H9 (cell line): ENCODE data around the gene HAT1. TPM values are rescaled to one million over a fixed set of nuclear protein-coding genes. Genes with fewer than 3 reads are reported as not detected.

Experiments used
- DNase-seq: peaks from one replicate; pipeline ENCODE4 v3.0.0-alpha.2; 2017
- H2AFZ ChIP-seq: one replicate; pipeline ENCODE4 v1.6.1; 2013; ENCODE audit warnings: mild to moderate bottlenecking, low read length, control low read depth, moderate library complexity
- H2AK5ac ChIP-seq: 2 replicates; pipeline ENCODE4 v1.6.1; 2013; ENCODE audit warnings: low read length, control low read depth, mixed read lengths; ENCODE audit not compliant: insufficient read length
- H2BK120ac ChIP-seq: one replicate; pipeline ENCODE4 v1.6.1; 2013; ENCODE audit warnings: low read depth, mild to moderate bottlenecking, low read length, control low read depth, inconsistent platforms; ENCODE audit not compliant: poor library complexity, severe bottlenecking
- H2BK12ac ChIP-seq: 2 replicates; pipeline ENCODE4 v1.6.1; 2013; ENCODE audit warnings: low read length, control low read depth, mixed read lengths, low read depth; ENCODE audit not compliant: insufficient read length
- H2BK15ac ChIP-seq: 2 replicates; pipeline ENCODE4 v1.6.1; 2013; ENCODE audit warnings: low read depth, low read length, control low read depth
- H2BK20ac ChIP-seq: one replicate; pipeline ENCODE4 v1.6.1; 2013; ENCODE audit warnings: low read depth, mild to moderate bottlenecking, low read length, control low read depth, inconsistent platforms; ENCODE audit not compliant: poor library complexity, severe bottlenecking
- H2BK5ac ChIP-seq: 2 replicates; pipeline ENCODE4 v1.6.1; 2013; ENCODE audit warnings: low read length, control low read depth, mixed read lengths; ENCODE audit not compliant: insufficient read length
- H3K14ac ChIP-seq: 2 replicates; pipeline ENCODE4 v1.6.1; 2013; ENCODE audit warnings: low read length, control low read depth; ENCODE audit not compliant: insufficient read depth
- H3K18ac ChIP-seq: 2 replicates; pipeline ENCODE4 v1.6.1; 2013; ENCODE audit warnings: low read depth, mild to moderate bottlenecking, mixed read lengths, low read length, control low read depth; ENCODE audit not compliant: insufficient read length
- H3K23ac ChIP-seq: 2 replicates; pipeline ENCODE4 v1.6.1; 2013; ENCODE audit warnings: low read length, control low read depth, mixed read lengths, low read depth; ENCODE audit not compliant: insufficient read length
- H3K23me2 ChIP-seq: 2 replicates; pipeline ENCODE4 v1.6.1; 2013; ENCODE audit warnings: low read depth, mild to moderate bottlenecking, mixed read lengths, low read length, control low read depth; ENCODE audit not compliant: insufficient read length, poor library complexity, severe bottlenecking
- H3K27ac ChIP-seq: 2 replicates; pipeline ENCODE4 v1.5.1; 2013; ENCODE audit warnings: low read length, control low read depth, mixed read lengths, low read depth; ENCODE audit not compliant: insufficient read length
- H3K27me3 ChIP-seq: 2 replicates; pipeline ENCODE4 v1.6.1; 2013; ENCODE audit warnings: low read length, control low read depth, inconsistent platforms; ENCODE audit not compliant: insufficient read depth
- H3K4ac ChIP-seq: 2 replicates; pipeline ENCODE4 v1.6.1; 2013; ENCODE audit warnings: low read depth, mild to moderate bottlenecking, control low read depth, inconsistent platforms, low read length, moderate library complexity
- H3K4me1 ChIP-seq: 2 replicates; pipeline ENCODE4 v1.6.1; 2013; ENCODE audit warnings: low read length, control low read depth, inconsistent platforms; ENCODE audit not compliant: insufficient read depth
- H3K4me2 ChIP-seq: 2 replicates; pipeline ENCODE4 v1.6.1; 2013; ENCODE audit warnings: low read length, control low read depth, mixed read lengths; ENCODE audit not compliant: insufficient read length, insufficient read depth
- H3K56ac ChIP-seq: 2 replicates; pipeline ENCODE4 v1.6.1; 2013; ENCODE audit warnings: low read depth, mild to moderate bottlenecking, mixed read lengths, low read length, control low read depth; ENCODE audit not compliant: insufficient read length
- H3K79me1 ChIP-seq: 2 replicates; pipeline ENCODE4 v1.6.1; 2013; ENCODE audit warnings: low read depth, mild to moderate bottlenecking, moderate library complexity, low read length, control low read depth, inconsistent platforms; ENCODE audit not compliant: insufficient read depth, poor library complexity, severe bottlenecking
- H3K79me2 ChIP-seq: 2 replicates; pipeline ENCODE4 v1.6.1; 2013; ENCODE audit warnings: low read length, control low read depth, inconsistent platforms; ENCODE audit not compliant: insufficient read depth
- H3K9ac ChIP-seq: 2 replicates; pipeline ENCODE4 v1.6.1; 2013; ENCODE audit warnings: low read length, control low read depth, mixed read lengths; ENCODE audit not compliant: insufficient read length; ENCODE audit errors: extremely low read depth
- H3K9me3 ChIP-seq: one replicate; pipeline ENCODE4 v1.6.1; 2013; ENCODE audit warnings: low read depth, low read length, inconsistent platforms; ENCODE audit not compliant: control insufficient read depth
- H3T11ph ChIP-seq: one replicate; pipeline ENCODE4 v1.6.1; 2013; ENCODE audit warnings: mild to moderate bottlenecking, low read length, control low read depth, inconsistent platforms
- H4K20me1 ChIP-seq: one replicate; pipeline ENCODE4 v1.6.1; 2013; ENCODE audit not compliant: control insufficient read depth, insufficient read length, insufficient read depth
- H4K5ac ChIP-seq: 2 replicates; pipeline ENCODE4 v1.6.1; 2013; ENCODE audit warnings: low read depth, mild to moderate bottlenecking, mixed read lengths, low read length, control low read depth; ENCODE audit not compliant: insufficient read length
- H4K8ac ChIP-seq: replicated peaks from 2 replicates; pipeline ENCODE4 v1.6.1; 2013; ENCODE audit warnings: low read length, control low read depth, mixed read lengths, low read depth; ENCODE audit not compliant: insufficient read length
- H4K91ac ChIP-seq: 2 replicates; pipeline ENCODE4 v1.6.1; 2013; ENCODE audit warnings: low read depth, mild to moderate bottlenecking, moderate library complexity, mixed read lengths, low read length, control low read depth; ENCODE audit not compliant: insufficient read length
- H3K27ac Mint-ChIP-seq, 3 experiments: 2 replicates in 2 of 3; 3 replicates in 1 of 3; pipeline ENCODE4 v1.8.0; 2020 to 2021; ENCODE audit warnings: mixed read lengths in 3 of 3, mild to moderate bottlenecking in 1 of 3, moderate library complexity in 1 of 3
- H3K27me3 Mint-ChIP-seq: 2 replicates; pipeline ENCODE4 v1.8.0; 2021; ENCODE audit warnings: low read depth, mild to moderate bottlenecking, moderate library complexity, mixed read lengths
- H3K36me3 Mint-ChIP-seq, 3 experiments: 2 replicates in 2 of 3; 3 replicates in 1 of 3; pipeline ENCODE4 v1.8.0; 2020 to 2021; ENCODE audit warnings: low read depth in 3 of 3, mixed read lengths in 3 of 3; ENCODE audit not compliant: insufficient read depth in 1 of 3
- H3K4me1 Mint-ChIP-seq, 2 experiments: 2 replicates each; pipeline ENCODE4 v1.8.0; 2020; ENCODE audit warnings: mixed read lengths in 2 of 2
- H3K4me3 Mint-ChIP-seq, 2 experiments: 2 replicates in 1 of 2; 3 replicates in 1 of 2; pipeline ENCODE4 v1.8.0; 2020 to 2021; ENCODE audit warnings: mild to moderate bottlenecking in 2 of 2, mixed read lengths in 2 of 2, moderate library complexity in 1 of 2
- H3K9me3 Mint-ChIP-seq, 2 experiments: 2 replicates in 1 of 2; 3 replicates in 1 of 2; pipeline ENCODE4 v1.8.0; 2020; ENCODE audit warnings: mild to moderate bottlenecking in 2 of 2, mixed read lengths in 2 of 2, moderate library complexity in 1 of 2
- WGBS: extraction: QIAGEN DNeasy Blood & Tissue Kit; methylation state at CpG from one replicate; pipeline ENCODE4 v1.1.7; 2013; ENCODE audit warnings: missing lambda C conversion rate, low lambda C conversion rate, mixed read lengths; ENCODE audit not compliant: insufficient read length; ENCODE audit errors: extremely low coverage; 5-methylcytosine and 5-hydroxymethylcytosine counted together
- total RNA-seq: library from RNA; stranded (reverse); gene quantifications from 2 replicates; pipeline ENCODE4 v1.2.1, GENCODE V29; 2021
- TF ChIP-seq, protein P1 (sequence below): fragments of 200-600 bp; sonication (generic); conservative IDR thresholded peaks from 3 replicates; pipeline ENCODE4 v1.8.0; 2021; ENCODE audit warnings: antibody characterized with exemption, mild to moderate bottlenecking

The HAT1 gene
- total RNA-seq, 1 experiment from 2014 or later, result 73.0 TPM

DNA sequence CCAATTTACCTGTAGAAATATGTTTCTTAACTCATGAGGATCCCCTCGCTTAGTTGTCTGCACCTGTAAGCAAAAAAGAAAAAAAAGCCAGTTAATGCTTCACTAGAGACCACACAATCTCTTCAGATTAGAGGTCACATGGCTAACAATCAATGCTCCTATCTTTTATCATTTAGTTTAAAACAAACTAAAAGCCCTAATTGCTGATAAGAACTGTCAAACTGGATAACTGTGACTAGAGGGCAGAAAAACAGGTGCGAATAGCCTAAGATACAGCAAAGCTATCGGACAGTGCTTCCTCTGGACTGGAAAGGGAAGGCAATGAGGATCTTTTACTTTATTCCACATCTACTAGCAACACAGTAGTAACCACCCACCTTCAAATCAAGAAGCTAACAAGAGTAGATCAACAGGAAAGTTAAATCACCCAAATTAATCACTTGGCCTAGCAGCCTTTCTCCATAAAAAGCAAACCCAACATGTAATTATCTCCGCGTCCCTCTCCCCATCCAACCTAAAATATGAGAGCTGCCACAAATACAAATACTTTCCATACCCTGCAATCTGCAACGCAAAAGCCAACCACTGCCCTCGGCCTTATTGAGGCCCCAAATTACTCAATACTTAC is 29.0 kb upstream of the HAT1 start:
- H2AFZ ChIP-seq, result no peak overlapping the region
- H2BK20ac ChIP-seq, result no peak overlapping the region
- no peak for DNase-seq
- TF ChIP-seq, protein P1, sequence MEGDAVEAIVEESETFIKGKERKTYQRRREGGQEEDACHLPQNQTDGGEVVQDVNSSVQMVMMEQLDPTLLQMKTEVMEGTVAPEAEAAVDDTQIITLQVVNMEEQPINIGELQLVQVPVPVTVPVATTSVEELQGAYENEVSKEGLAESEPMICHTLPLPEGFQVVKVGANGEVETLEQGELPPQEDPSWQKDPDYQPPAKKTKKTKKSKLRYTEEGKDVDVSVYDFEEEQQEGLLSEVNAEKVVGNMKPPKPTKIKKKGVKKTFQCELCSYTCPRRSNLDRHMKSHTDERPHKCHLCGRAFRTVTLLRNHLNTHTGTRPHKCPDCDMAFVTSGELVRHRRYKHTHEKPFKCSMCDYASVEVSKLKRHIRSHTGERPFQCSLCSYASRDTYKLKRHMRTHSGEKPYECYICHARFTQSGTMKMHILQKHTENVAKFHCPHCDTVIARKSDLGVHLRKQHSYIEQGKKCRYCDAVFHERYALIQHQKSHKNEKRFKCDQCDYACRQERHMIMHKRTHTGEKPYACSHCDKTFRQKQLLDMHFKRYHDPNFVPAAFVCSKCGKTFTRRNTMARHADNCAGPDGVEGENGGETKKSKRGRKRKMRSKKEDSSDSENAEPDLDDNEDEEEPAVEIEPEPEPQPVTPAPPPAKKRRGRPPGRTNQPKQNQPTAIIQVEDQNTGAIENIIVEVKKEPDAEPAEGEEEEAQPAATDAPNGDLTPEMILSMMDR, result no peak
- H3K18ac ChIP-seq, result no peak overlapping the region
- H3K79me1 ChIP-seq, result no peaks in the 10 kb centered on the region
- H2BK12ac ChIP-seq, result no peak overlapping the region
- H4K5ac ChIP-seq, result no peak overlapping the region
- no peak overlapping the region for H4K8ac ChIP-seq
- no peak overlapping the region for H2BK5ac ChIP-seq
- peak overlapping the region; percentile 91 for H3K4me2 ChIP-seq
- H4K91ac ChIP-seq, result no peak overlapping the region
- H2BK15ac ChIP-seq, result no peak overlapping the region
- H3K79me2 ChIP-seq, result no peaks in the 10 kb centered on the region
- Mint-ChIP-seq H3K27ac (peak overlapping the region; percentile 67 to 98 (median 95); a peak in 6 of 7 replicates), H3K4me3 (peak overlapping the region; percentile 95 to 99), H3K27me3 (peaks cover 1% of the 10 kb centered on the region; the same call in 1 of the 2 replicates), H3K4me1 (peaks cover 14 to 15% of the 10 kb centered on the region in 2 experiments), H3K9me3 (peaks cover 3 to 6% of the 10 kb centered on the region in 2 experiments; a peak in 3 of 5 replicates), H3K36me3 (peaks cover 0 to 9% (median 8%) of the 10 kb centered on the region in 3 experiments; a peak in 3 of 7 replicates)
- peak overlapping the region; percentile 40 for H3K9ac ChIP-seq
- H3K4me1 ChIP-seq, result peaks cover 3% of the 10 kb centered on the region; the same call in 1 of the 2 replicates
- no peak overlapping the region for H3T11ph ChIP-seq
- H3K9me3 ChIP-seq, result no peaks in the 10 kb centered on the region
- no peak overlapping the region for H2BK120ac ChIP-seq
- H3K23ac ChIP-seq, result no peak overlapping the region
- H2AK5ac ChIP-seq, result no peak overlapping the region
- H3K14ac ChIP-seq, result no peak overlapping the region
- no peaks in the 10 kb centered on the region for H3K27me3 ChIP-seq
- H3K56ac ChIP-seq, result no peak overlapping the region
- H3K27ac ChIP-seq, result no peak overlapping the region
- no CpG with 5 or more reads among the region's 7 CpGs for WGBS
- H3K23me2 ChIP-seq, result peaks cover 4% of the 10 kb centered on the region
- no peak overlapping the region for H3K4ac ChIP-seq
- no peaks in the 10 kb centered on the region for H4K20me1 ChIP-seq
